MM.1S (cell line): ENCODE measurements around the gene CPPED1.

Experiments
- EZH2 ChIP-seq: fragments of 300-600 bp; sonication (generic); optimal IDR thresholded peaks from 2 replicates; pipeline ENCODE3; 2017; ENCODE audit warnings: low read depth, mild to moderate bottlenecking, antibody characterized with exemption, low read length, mixed read lengths
- TF ChIP-seq, protein P1 (sequence below): fragments of 300-600 bp; sonication (generic); IDR thresholded peaks from 2 replicates; pipeline ENCODE4 v1.5.1; 2016; ENCODE audit warnings: antibody characterized with exemption, low read length, mixed read lengths

DNA sequence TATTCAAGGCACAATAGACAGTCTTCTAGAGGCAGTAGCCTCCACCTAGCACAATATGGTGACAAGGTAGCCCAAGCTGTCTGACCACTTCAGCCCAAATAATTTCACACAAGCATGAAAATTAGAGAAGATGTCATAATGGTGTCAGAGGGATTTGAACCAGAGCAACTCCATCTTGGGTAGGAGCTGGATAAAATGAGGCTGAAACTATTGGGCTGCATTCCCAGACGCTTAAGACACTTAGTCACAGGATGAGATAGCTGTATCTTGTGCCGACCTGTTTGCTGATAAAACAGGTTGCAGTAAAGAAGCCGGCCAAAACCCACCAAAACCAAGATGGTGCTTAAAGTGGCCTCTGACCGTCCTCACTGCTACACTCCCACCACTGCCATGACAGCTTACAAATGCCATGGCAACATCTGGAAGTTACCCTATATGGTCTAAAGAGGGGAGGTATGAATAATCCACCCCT, 192.6 kb downstream of the CPPED1 start:
- TF ChIP-seq, protein P1, sequence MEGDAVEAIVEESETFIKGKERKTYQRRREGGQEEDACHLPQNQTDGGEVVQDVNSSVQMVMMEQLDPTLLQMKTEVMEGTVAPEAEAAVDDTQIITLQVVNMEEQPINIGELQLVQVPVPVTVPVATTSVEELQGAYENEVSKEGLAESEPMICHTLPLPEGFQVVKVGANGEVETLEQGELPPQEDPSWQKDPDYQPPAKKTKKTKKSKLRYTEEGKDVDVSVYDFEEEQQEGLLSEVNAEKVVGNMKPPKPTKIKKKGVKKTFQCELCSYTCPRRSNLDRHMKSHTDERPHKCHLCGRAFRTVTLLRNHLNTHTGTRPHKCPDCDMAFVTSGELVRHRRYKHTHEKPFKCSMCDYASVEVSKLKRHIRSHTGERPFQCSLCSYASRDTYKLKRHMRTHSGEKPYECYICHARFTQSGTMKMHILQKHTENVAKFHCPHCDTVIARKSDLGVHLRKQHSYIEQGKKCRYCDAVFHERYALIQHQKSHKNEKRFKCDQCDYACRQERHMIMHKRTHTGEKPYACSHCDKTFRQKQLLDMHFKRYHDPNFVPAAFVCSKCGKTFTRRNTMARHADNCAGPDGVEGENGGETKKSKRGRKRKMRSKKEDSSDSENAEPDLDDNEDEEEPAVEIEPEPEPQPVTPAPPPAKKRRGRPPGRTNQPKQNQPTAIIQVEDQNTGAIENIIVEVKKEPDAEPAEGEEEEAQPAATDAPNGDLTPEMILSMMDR = no peak
- no peak for TF ChIP-seq EZH2
